Vagina (tissue), 2 donors: ENCODE measurements around the gene NPM3.

Experiments used
- POLR2A ChIP-seq, 2 donors: fragments of 450-650 bp; IDR thresholded peaks; one replicate each; pipeline ENCODE4 v1.6.1; 2017; ENCODE audit warnings: antibody characterized with exemption in 2 of 2, mild to moderate bottlenecking in 2 of 2, moderate library complexity in 2 of 2
- TF ChIP-seq, protein P1 (sequence below), 3 experiments: fragments of 450-650 bp in 2 of 3; fragments of 200-600 bp in 1 of 3; sonication (generic) in 1 of 3; IDR thresholded peaks; one replicate each; pipeline ENCODE4 v1.5.1; 2017 to 2019; ENCODE audit warnings: antibody characterized with exemption in 3 of 3, mild to moderate bottlenecking in 2 of 3, moderate library complexity in 2 of 3

DNA sequence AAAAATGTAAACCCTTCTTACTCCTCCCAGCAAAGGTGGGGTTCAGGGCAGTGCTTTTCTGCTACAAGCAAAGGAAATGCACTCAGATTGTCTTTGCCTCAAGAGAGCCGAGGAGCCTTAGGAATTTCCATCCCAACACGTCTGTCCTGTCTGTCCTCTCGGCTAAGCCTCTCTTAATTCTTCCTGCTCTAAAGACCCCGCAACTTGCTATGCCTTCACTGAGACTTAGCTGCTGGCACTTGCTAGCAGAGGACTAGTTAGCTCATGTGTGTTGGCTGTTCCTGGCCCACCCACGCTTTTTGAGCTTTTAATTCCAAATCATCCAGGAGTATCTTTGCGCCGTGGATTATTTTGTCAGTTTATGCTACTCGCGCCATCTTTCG, 481 bp upstream of the NPM3 start:
- TF ChIP-seq, protein P1, sequence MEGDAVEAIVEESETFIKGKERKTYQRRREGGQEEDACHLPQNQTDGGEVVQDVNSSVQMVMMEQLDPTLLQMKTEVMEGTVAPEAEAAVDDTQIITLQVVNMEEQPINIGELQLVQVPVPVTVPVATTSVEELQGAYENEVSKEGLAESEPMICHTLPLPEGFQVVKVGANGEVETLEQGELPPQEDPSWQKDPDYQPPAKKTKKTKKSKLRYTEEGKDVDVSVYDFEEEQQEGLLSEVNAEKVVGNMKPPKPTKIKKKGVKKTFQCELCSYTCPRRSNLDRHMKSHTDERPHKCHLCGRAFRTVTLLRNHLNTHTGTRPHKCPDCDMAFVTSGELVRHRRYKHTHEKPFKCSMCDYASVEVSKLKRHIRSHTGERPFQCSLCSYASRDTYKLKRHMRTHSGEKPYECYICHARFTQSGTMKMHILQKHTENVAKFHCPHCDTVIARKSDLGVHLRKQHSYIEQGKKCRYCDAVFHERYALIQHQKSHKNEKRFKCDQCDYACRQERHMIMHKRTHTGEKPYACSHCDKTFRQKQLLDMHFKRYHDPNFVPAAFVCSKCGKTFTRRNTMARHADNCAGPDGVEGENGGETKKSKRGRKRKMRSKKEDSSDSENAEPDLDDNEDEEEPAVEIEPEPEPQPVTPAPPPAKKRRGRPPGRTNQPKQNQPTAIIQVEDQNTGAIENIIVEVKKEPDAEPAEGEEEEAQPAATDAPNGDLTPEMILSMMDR (IDR thresholded peaks at IDR 0.05): no peak
- no peak for TF ChIP-seq POLR2A (IDR thresholded peaks at IDR 0.05)
